Fibroblast of lung (primary cell): ENCODE measurements around the gene MOV10. TPM values are rescaled to one million over a fixed set of nuclear protein-coding genes. Genes with fewer than 3 reads are reported as not detected.

Experiments
- DNase-seq, 2 donors: peaks; one replicate each; pipeline versions ENCODE4 v3.0.0 to v3.0.0-alpha.2; 2010; ENCODE audit warnings: low read depth in 2 of 2
- H2AFZ ChIP-seq: 2 replicates; pipeline ENCODE4 v1.5.1; 2012; ENCODE audit warnings: low read length, control low read depth, inconsistent platforms
- H3K27ac ChIP-seq: 2 replicates; pipeline ENCODE4 v1.5.1; 2011; ENCODE audit warnings: low read length, control low read depth; ENCODE audit not compliant: insufficient read depth
- H3K27me3 ChIP-seq: 2 replicates; pipeline ENCODE4 v1.5.1; 2011; ENCODE audit warnings: mild to moderate bottlenecking, low read length; ENCODE audit not compliant: control insufficient read depth, insufficient read depth
- H3K36me3 ChIP-seq: 2 replicates; pipeline ENCODE4 v1.5.1; 2011; ENCODE audit warnings: low read length; ENCODE audit not compliant: control insufficient read depth, insufficient read depth
- H3K4me1 ChIP-seq: 2 replicates; pipeline ENCODE4 v1.5.1; 2011; ENCODE audit warnings: low read length; ENCODE audit not compliant: control insufficient read depth, insufficient read depth; ENCODE audit errors: extremely low read depth
- H3K4me2 ChIP-seq: 2 replicates; pipeline ENCODE4 v1.5.1; 2011; ENCODE audit warnings: low read length, control low read depth; ENCODE audit not compliant: insufficient read depth; ENCODE audit errors: extremely low read depth
- H3K4me3 ChIP-seq, 4 experiments: fragments of 200-600 bp in 1 of 4; sonication (generic) in 1 of 4; replicated peaks in 1 of 4; 2 replicates each; pipeline ENCODE4 v1.5.1; 2011 to 2016; ENCODE audit warnings: low read length in 4 of 4, low read depth in 3 of 4, mild to moderate bottlenecking in 3 of 4, control low read depth in 2 of 4, inconsistent platforms in 1 of 4, mixed read lengths in 1 of 4; ENCODE audit not compliant: insufficient read depth in 1 of 4; ENCODE audit errors: control extremely low read depth in 1 of 4
- H3K79me2 ChIP-seq: 2 replicates; pipeline ENCODE4 v1.5.1; 2012; ENCODE audit warnings: mild to moderate bottlenecking, low read length, inconsistent platforms; ENCODE audit not compliant: control insufficient read depth, insufficient read depth
- H3K9ac ChIP-seq: 2 replicates; pipeline ENCODE4 v1.5.1; 2011; ENCODE audit warnings: mild to moderate bottlenecking, low read length, control low read depth; ENCODE audit not compliant: insufficient read depth
- H3K9me3 ChIP-seq: 2 replicates; pipeline ENCODE4 v1.5.1; 2012; ENCODE audit warnings: low read depth, low read length; ENCODE audit not compliant: control insufficient read depth, insufficient read depth
- H4K20me1 ChIP-seq: 2 replicates; pipeline ENCODE4 v1.5.1; 2011; ENCODE audit warnings: low read length; ENCODE audit not compliant: control insufficient read depth, insufficient read depth; ENCODE audit errors: extremely low read depth
- EZH2 ChIP-seq: IDR thresholded peaks from 2 replicates; pipeline ENCODE4 v1.5.1; 2012; ENCODE audit warnings: low read length, control low read depth, mild to moderate bottlenecking; ENCODE audit errors: missing control alignments
- polyA plus RNA-seq, 2 donors: library from polyadenylated mRNA; depleted of rRNA in 1 of 2; stranded (reverse) in 1 of 2; unstranded in 1 of 2; fragments of >200 nt; gene quantifications; 2 replicates each; pipeline ENCODE4 v1.2.1, GENCODE V29; 2011 to 2012; ENCODE audit warnings: missing spikeins in 1 of 2
- total RNA-seq: library from RNA; depleted of rRNA; stranded (reverse); fragments of >200 nt; gene quantifications from 2 replicates; pipeline ENCODE4 v1.2.1, GENCODE V29; 2014
- TF ChIP-seq, protein P1 (sequence below), 2 donors: IDR thresholded peaks in 1 of 2; conservative IDR thresholded peaks in 1 of 2; 1 replicate in 1 of 2; 2 replicates in 1 of 2; pipeline ENCODE4 v1.5.1; 2011 to 2012; ENCODE audit warnings: low read length in 2 of 2, control low read depth in 1 of 2, inconsistent platforms in 1 of 2, low read depth in 1 of 2, mild to moderate bottlenecking in 1 of 2

MOV10 gene
- total and polyA plus RNA-seq, 2 donors (not counting 1 experiment from before 2014, with no cell fraction given), result 39.6 to 42.9 TPM

- Histone ChIP-seq H3K4me3 (no peak overlapping the region), H3K9ac (no peak overlapping the region), H3K9me3 (no peaks in the 10 kb centered on the region), H3K79me2 (peaks cover 16% of the 10 kb centered on the region), H3K36me3 (no peaks in the 10 kb centered on the region), H2AFZ (no peak overlapping the region), H3K27me3 (peaks cover 6% of the 10 kb centered on the region), H3K4me1 (peaks cover 3% of the 10 kb centered on the region), H3K4me2 (no peak overlapping the region), H4K20me1 (no peaks in the 10 kb centered on the region), H3K27ac (no peak overlapping the region)
- DNase-seq, result no peak
- no peak for TF ChIP-seq EZH2
- TF ChIP-seq, protein P1, sequence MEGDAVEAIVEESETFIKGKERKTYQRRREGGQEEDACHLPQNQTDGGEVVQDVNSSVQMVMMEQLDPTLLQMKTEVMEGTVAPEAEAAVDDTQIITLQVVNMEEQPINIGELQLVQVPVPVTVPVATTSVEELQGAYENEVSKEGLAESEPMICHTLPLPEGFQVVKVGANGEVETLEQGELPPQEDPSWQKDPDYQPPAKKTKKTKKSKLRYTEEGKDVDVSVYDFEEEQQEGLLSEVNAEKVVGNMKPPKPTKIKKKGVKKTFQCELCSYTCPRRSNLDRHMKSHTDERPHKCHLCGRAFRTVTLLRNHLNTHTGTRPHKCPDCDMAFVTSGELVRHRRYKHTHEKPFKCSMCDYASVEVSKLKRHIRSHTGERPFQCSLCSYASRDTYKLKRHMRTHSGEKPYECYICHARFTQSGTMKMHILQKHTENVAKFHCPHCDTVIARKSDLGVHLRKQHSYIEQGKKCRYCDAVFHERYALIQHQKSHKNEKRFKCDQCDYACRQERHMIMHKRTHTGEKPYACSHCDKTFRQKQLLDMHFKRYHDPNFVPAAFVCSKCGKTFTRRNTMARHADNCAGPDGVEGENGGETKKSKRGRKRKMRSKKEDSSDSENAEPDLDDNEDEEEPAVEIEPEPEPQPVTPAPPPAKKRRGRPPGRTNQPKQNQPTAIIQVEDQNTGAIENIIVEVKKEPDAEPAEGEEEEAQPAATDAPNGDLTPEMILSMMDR (conservative IDR thresholded peaks at IDR 0.05 in 1 of 2, IDR thresholded peaks at IDR 0.05 in 1 of 2; ENCODE audit: low read depth in 1 of 2, low read length in 2 of 2), result no peak
Measured at GRCh38 chr1:112710159-112710558, 35.7 kb downstream of the MOV10 start.

- TF ChIP-seq, protein P1 (conservative IDR thresholded peaks at IDR 0.05 in 1 of 2, IDR thresholded peaks at IDR 0.05 in 1 of 2; ENCODE audit: low read depth in 1 of 2, low read length in 2 of 2), result no peak
- TF ChIP-seq EZH2, result no peak
- H3K27me3 ChIP-seq, result peaks cover 6% of the 10 kb centered on the region
- H3K4me1 ChIP-seq, result peaks cover 3% of the 10 kb centered on the region
- no peak overlapping the region for H3K27ac ChIP-seq
- no peaks in the 10 kb centered on the region for H3K36me3 ChIP-seq
- H3K4me3 ChIP-seq, result no peak overlapping the region
- no peak overlapping the region for H2AFZ ChIP-seq
- no peaks in the 10 kb centered on the region for H4K20me1 ChIP-seq
- no peaks in the 10 kb centered on the region for H3K9me3 ChIP-seq
- no peak overlapping the region for H3K9ac ChIP-seq
- no peak for DNase-seq
- no peak overlapping the region for H3K4me2 ChIP-seq
- peaks cover 12% of the 10 kb centered on the region for H3K79me2 ChIP-seq
Measured at GRCh38 chr1:112710586-112710985, 36.1 kb downstream of the MOV10 start.

DNA sequence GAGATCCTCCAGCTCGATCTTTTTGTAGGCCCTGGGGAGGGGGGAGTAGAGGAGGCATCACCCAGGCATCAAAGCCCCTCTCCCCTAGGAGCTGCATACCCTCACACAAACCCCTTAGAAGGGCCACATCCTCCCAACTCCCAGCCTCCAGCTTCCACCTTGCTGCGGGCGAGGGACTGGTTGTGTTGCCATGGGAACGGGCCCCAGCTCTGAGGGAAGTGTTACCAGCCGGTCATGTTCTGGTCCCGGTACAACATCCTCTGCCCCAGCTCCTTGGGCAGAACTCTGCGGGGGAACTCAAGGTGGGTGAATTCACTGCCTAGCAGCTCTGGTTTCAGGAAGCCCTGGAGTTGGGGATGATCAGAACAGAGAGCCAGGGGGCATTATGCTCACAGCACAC lies 36.6 kb downstream of the MOV10 start:
- Histone ChIP-seq H3K36me3 (no peaks in the 10 kb centered on the region), H3K27me3 (peaks cover 6% of the 10 kb centered on the region), H3K4me1 (peaks cover 5% of the 10 kb centered on the region), H3K27ac (no peak overlapping the region), H3K9me3 (no peaks in the 10 kb centered on the region), H2AFZ (no peak overlapping the region), H3K4me3 (no peak overlapping the region), H3K79me2 (peaks cover 7% of the 10 kb centered on the region), H4K20me1 (no peaks in the 10 kb centered on the region), H3K4me2 (no peak overlapping the region), H3K9ac (no peak overlapping the region)
- TF ChIP-seq, protein P1 (conservative IDR thresholded peaks at IDR 0.05 in 1 of 2, IDR thresholded peaks at IDR 0.05 in 1 of 2; ENCODE audit: low read depth in 1 of 2, low read length in 2 of 2), result no peak
- no peak for TF ChIP-seq EZH2
- no peak for DNase-seq
